Kidney (tissue), 14 donors: ENCODE results near the gene KICS2. TPM values are rescaled to one million over a fixed set of nuclear protein-coding genes. Genes with fewer than 3 reads are reported as not detected.

Experiments
- DNase-seq, 5 donors: peaks; one replicate each; pipeline ENCODE4 v3.0.0-alpha.2; 2013 to 2020
- FAIRE-seq: peaks from 2 replicates; lab custom pipeline; 2012; peaks lifted over from hg19 to GRCh38; lab: Jason Lieb, UNC
- H3K27ac ChIP-seq, 2 donors: one replicate each; pipeline ENCODE4 v1.7.0; 2013; ENCODE audit warnings: low read depth in 2 of 2, low read length in 2 of 2, inconsistent platforms in 1 of 2
- H3K27me3 ChIP-seq: one replicate; pipeline ENCODE4 v1.7.1; 2013; ENCODE audit warnings: low read length, inconsistent platforms; ENCODE audit not compliant: control insufficient read depth, insufficient read depth
- H3K36me3 ChIP-seq, 3 donors: one replicate each; pipeline versions ENCODE4 v1.7.0 to v1.7.1; 2013; ENCODE audit warnings: low read length in 3 of 3, control low read depth in 1 of 3, inconsistent platforms in 1 of 3; ENCODE audit not compliant: insufficient read depth in 3 of 3, control insufficient read depth in 2 of 3
- H3K4me1 ChIP-seq, 3 donors: one replicate each; pipeline versions ENCODE4 v1.7.0 to v1.7.1; 2013; ENCODE audit warnings: low read length in 3 of 3, inconsistent platforms in 1 of 3, low read depth in 1 of 3; ENCODE audit not compliant: control insufficient read depth in 2 of 3, insufficient read depth in 2 of 3
- H3K4me3 ChIP-seq, 3 donors: one replicate each; pipeline versions ENCODE4 v1.7.0 to v1.8.1; 2013; ENCODE audit warnings: low read length in 3 of 3, control low read depth in 1 of 3, inconsistent platforms in 1 of 3
- H3K9ac ChIP-seq, 3 donors: one replicate each; pipeline versions ENCODE4 v1.7.0 to v1.7.1; 2013; ENCODE audit warnings: low read length in 3 of 3, control low read depth in 1 of 3, inconsistent platforms in 1 of 3
- H3K9me3 ChIP-seq, 3 donors: one replicate each; pipeline versions ENCODE4 v1.7.0 to v1.7.1; 2013; ENCODE audit warnings: low read length in 3 of 3, control low read depth in 1 of 3, inconsistent platforms in 1 of 3; ENCODE audit not compliant: control insufficient read depth in 2 of 3, insufficient read depth in 1 of 3
- intact Hi-C: fragments of 100-400 bp; cut with DNase I; formaldehyde crosslinking; loops from one replicate; pipeline ENCODE4 v1.11.1; 2022
- polyA plus RNA-seq: library from polyadenylated mRNA; stranded (reverse); fragments of 350-450 nt; fragmentation: Illumina TruSeq; extraction: RNeasy Lipid Tissue Mini Kit (QIAGEN cat#74804); gene quantifications from one replicate; pipeline ENCODE4 v1.2.3, GENCODE V29; 2014; ENCODE audit warnings: low read depth, low replicate concordance; ENCODE audit not compliant: insufficient read depth
- total RNA-seq: library from RNA; stranded (reverse); fragmentation: NEBNext Ultra II Directional; extraction: Animal tissue kit (Norgen Biotek cat#: 25700); gene quantifications from one replicate; pipeline ENCODE4 v1.2.1, GENCODE V29; 2021
- TF ChIP-seq, protein P1 (sequence below): IDR thresholded peaks from 3 replicates; pipeline ENCODE4 v1.5.1; 2012; ENCODE audit warnings: mild to moderate bottlenecking, moderate library complexity, borderline replicate concordance; ENCODE audit not compliant: insufficient read depth; ENCODE audit errors: extremely low read depth
- donor health status: control.
- donor health status: control.
- donor health status: control.
- donor health status: control.
- donor health status: control.
- donor health status: DM: yes; HTN: yes; CAD: no.
- donor health status: Normal renal cell carcinoma (clear cell type).

Gene KICS2
- total and polyA plus RNA-seq, 2 donors from 2014 or later = 5.6 to 9.8 TPM

DNA sequence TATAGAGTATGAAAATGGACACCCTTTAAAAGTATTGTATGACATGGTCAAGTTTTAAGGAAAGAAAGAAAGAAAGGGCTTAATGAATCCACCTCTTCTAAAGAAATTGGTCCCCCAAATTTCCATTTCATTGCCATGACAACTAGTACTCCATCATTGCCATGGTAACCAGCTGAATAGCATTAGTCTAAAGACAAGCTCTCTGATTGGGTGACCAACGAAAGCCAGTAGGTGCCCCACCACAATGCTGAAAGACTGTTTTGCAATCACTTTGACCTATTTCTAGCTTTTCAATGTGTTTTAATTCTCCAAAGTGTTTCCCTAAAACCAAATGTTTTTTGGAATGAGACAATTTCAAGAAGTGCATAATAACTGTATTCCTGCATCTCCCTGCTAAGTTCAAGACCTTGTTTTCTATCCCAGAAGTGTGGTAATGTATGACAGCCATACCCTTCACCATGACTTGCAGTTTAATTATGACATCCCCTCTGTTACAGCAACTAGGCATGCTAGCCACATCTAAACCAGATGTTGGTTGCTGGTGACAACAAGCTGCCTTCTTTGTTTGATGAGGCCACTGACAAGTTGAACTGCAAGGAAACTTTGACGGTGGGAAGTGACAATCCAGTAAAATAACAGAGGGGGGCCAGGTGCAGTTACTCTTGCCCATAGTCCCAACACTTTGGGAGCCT lies 46.7 kb downstream of the KICS2 start:
- H3K9me3 ChIP-seq = no peaks in the 10 kb centered on the region
- H3K4me3 ChIP-seq = no peak overlapping the region
- H3K27me3 ChIP-seq = no peaks in the 10 kb centered on the region
- H3K9ac ChIP-seq = no peak overlapping the region
- no peak overlapping the region for H3K27ac ChIP-seq
- DNase-seq (peak in 1 of 5 donors; percentile 4), FAIRE-seq (no peak)
- H3K4me1 ChIP-seq = no peaks in the 10 kb centered on the region
- TF ChIP-seq, protein P1, sequence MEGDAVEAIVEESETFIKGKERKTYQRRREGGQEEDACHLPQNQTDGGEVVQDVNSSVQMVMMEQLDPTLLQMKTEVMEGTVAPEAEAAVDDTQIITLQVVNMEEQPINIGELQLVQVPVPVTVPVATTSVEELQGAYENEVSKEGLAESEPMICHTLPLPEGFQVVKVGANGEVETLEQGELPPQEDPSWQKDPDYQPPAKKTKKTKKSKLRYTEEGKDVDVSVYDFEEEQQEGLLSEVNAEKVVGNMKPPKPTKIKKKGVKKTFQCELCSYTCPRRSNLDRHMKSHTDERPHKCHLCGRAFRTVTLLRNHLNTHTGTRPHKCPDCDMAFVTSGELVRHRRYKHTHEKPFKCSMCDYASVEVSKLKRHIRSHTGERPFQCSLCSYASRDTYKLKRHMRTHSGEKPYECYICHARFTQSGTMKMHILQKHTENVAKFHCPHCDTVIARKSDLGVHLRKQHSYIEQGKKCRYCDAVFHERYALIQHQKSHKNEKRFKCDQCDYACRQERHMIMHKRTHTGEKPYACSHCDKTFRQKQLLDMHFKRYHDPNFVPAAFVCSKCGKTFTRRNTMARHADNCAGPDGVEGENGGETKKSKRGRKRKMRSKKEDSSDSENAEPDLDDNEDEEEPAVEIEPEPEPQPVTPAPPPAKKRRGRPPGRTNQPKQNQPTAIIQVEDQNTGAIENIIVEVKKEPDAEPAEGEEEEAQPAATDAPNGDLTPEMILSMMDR = no peak
- H3K36me3 ChIP-seq = no peaks in the 10 kb centered on the region
- intact Hi-C loops = no loop called here

DNA sequence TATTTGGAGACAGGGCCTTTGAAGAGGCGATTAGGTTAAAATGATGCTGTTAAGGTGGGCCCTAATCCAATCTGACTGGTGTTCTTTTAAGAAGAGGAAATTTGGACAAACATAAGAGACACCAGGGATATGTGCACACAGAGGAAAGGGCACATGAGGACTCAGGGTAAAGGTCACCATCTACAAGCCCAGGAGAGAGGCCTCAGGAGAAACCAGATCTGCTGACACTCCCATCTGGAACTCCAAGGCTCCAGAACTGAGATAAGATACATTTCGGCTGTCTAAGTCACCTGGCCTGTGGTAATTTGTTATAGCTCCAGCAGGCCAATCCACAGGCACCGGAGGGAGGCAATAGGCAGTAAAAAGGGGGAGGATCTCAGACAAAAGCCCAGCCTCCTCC lies 48.6 kb downstream of the KICS2 start:
- no peak for FAIRE-seq
- TF ChIP-seq, protein P1 = no peak
- DNase-seq = peak in 1 of 5 donors; percentile 5

More for the DNA sequence above, 48.6 kb downstream of the KICS2 start:
- Histone ChIP-seq H3K9me3 (no peaks in the 10 kb centered on the region), H3K27ac (no peak overlapping the region), H3K36me3 (no peaks in the 10 kb centered on the region), H3K4me3 (no peak overlapping the region), H3K9ac (no peak overlapping the region), H3K27me3 (no peaks in the 10 kb centered on the region), H3K4me1 (no peaks in the 10 kb centered on the region)
- intact Hi-C loops = no loop called here

Other genes with a start within 250 kb of the KICS2 start
- 1.5 TPM for gene C12orf56, start 168.5 kb upstream of the KICS2 start, total RNA-seq
- 5.2 TPM for gene C12orf56, start 168.5 kb upstream of the KICS2 start, polyA plus RNA-seq
- 55.0 TPM for gene XPOT, start 182.1 kb upstream of the KICS2 start, total RNA-seq
- 12.0 TPM for gene XPOT, start 182.1 kb upstream of the KICS2 start, polyA plus RNA-seq
- 21.7 TPM for gene TBK1, start 229.8 kb upstream of the KICS2 start, total RNA-seq
- 9.7 TPM for gene TBK1, start 229.8 kb upstream of the KICS2 start, polyA plus RNA-seq